C4-2B (cell line): Measurements from ENCODE around the gene HAO1.

Experiments used
- CTCF ChIP-seq: fragments of 450-650 bp; conservative IDR thresholded peaks from 2 replicates; pipeline ENCODE4 v1.5.1; 2017; ENCODE audit warnings: mild to moderate bottlenecking
- ZFX ChIP-seq: fragments of 450-650 bp; IDR thresholded peaks from 2 replicates; pipeline ENCODE4 v1.6.1; 2017

GRCh38 chr20:7897781-7898364, 42.4 kb downstream of the HAO1 start:
- no peak for TF ChIP-seq CTCF
- TF ChIP-seq ZFX: no peak
